NT2/D1 (cell line): ENCODE data around the gene C5.

Experiments
- DNase-seq: peaks from one replicate; pipeline ENCODE4 v3.0.0-alpha.2; 2011; ENCODE audit warnings: low read depth, low spot score
- H3K27me3 ChIP-seq: 2 replicates; pipeline ENCODE4 v1.6.0; 2011; ENCODE audit warnings: mild to moderate bottlenecking; ENCODE audit not compliant: insufficient read length, insufficient read depth
- H3K36me3 ChIP-seq: 2 replicates; pipeline ENCODE4 v1.6.1; 2011; ENCODE audit warnings: mild to moderate bottlenecking, low read length, mixed read lengths; ENCODE audit not compliant: insufficient read depth, insufficient read length
- H3K4me1 ChIP-seq: 2 replicates; pipeline ENCODE4 v1.5.1; 2011; ENCODE audit not compliant: insufficient read depth, insufficient read length
- H3K4me3 ChIP-seq: 2 replicates; pipeline ENCODE4 v1.5.1; 2011; ENCODE audit warnings: low read depth; ENCODE audit not compliant: insufficient read length
- H3K9ac ChIP-seq: 2 replicates; pipeline ENCODE4 v1.6.0; 2011; ENCODE audit warnings: low read depth; ENCODE audit not compliant: insufficient read length
- H3K9me3 ChIP-seq: 2 replicates; pipeline ENCODE4 v1.5.1; 2011; ENCODE audit warnings: mild to moderate bottlenecking, low read length; ENCODE audit not compliant: insufficient read depth
- SUZ12 ChIP-seq: IDR thresholded peaks from 2 replicates; pipeline ENCODE4 v1.6.1; 2011; ENCODE audit not compliant: insufficient read length, insufficient read depth; ENCODE audit errors: extremely low read depth
- YY1 ChIP-seq: IDR thresholded peaks from 2 replicates; pipeline ENCODE4 v1.6.1; 2011; ENCODE audit not compliant: insufficient read length, insufficient read depth
- ZNF274 ChIP-seq: IDR thresholded peaks from 2 replicates; pipeline ENCODE4 v1.6.1; 2011; ENCODE audit warnings: mild to moderate bottlenecking, low read depth, low read length

Gene C5

DNA sequence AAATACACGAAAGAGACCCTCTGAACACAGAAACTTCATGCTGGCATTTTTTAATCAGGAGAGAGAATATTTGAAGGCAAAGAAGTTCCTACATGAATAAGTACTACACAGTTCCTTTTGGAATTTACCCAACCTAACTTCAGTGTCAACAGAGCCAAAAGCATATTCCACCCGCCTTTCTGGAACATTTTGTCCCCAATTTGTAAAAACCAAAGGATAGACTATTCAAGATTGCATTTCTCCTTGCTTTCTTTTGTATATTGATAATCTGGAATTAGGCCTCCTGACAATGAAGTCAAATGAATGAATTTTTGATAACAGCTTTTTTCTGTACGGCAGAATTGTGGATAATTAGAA, 84.1 kb downstream of the C5 start:
- no peak overlapping the region for H3K9ac ChIP-seq

GRCh38 chr9:120965344-120966012, 84.6 kb downstream of the C5 start:
- peaks cover 6% of the 10 kb centered on the region for H3K4me1 ChIP-seq
- H3K9me3 ChIP-seq, result no peaks in the 10 kb centered on the region
- peak; percentile 86 for DNase-seq
- no peaks in the 10 kb centered on the region for H3K27me3 ChIP-seq
- H3K4me3 ChIP-seq, result no peak overlapping the region
- no peaks in the 10 kb centered on the region for H3K36me3 ChIP-seq
- no peak overlapping the region for H3K9ac ChIP-seq
- TF ChIP-seq YY1, result no peak
- TF ChIP-seq ZNF274, result no peak
- no peak for TF ChIP-seq SUZ12

More for the DNA sequence above, 84.1 kb downstream of the C5 start:
- H3K9me3 ChIP-seq, result no peaks in the 10 kb centered on the region
- H3K4me1 ChIP-seq, result peaks cover 6% of the 10 kb centered on the region
- DNase-seq, result no peak
- no peaks in the 10 kb centered on the region for H3K36me3 ChIP-seq
- H3K27me3 ChIP-seq, result no peaks in the 10 kb centered on the region
- no peak overlapping the region for H3K4me3 ChIP-seq
- TF ChIP-seq YY1 (no peak), ZNF274 (no peak)

DNA sequence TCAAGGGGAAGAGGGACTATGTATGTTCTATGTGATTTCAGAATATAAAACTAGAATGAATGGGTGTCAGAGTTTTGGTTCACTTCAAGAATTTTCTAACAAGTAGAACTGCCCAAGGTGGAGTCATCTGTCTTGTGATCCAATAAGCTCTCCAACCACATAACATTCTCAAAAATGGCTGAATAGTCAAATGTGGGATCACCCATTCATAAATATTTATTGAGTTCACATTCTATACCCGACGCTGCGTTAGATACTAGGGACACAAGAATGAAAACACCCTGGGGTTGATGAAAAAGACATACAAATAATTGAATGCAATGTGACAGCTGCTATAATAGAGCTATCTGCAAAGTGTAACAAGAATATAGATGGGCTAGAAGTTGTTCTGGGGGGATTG, 88.1 kb downstream of the C5 start:
- Histone ChIP-seq H3K4me3 (no peak overlapping the region), H3K4me1 (peaks cover 6% of the 10 kb centered on the region), H3K9me3 (no peaks in the 10 kb centered on the region), H3K27me3 (no peaks in the 10 kb centered on the region), H3K9ac (no peak overlapping the region), H3K36me3 (no peaks in the 10 kb centered on the region)
- TF ChIP-seq ZNF274 (no peak), SUZ12 (no peak), YY1 (no peak)
- DNase-seq, result no peak

DNA sequence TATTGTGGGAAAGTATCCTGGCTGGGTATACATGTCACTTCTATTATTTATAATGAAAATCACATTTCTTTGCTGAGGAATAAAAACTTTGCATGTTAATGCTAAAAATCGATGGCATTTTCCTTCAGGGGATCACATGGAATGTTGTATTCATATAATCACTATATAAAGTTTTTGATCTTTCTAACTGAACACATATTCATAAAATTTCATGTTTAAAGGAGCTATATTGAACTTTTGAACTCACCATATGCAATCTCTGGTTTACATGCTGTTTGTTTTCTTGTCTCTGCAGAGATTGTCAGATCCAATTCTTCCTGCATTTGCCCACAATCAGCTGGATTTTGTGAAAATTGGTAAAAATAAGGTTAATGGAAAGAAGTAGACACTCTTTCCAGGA, 90.1 kb downstream of the C5 start:
- Histone ChIP-seq H3K36me3 (no peaks in the 10 kb centered on the region), H3K9ac (no peak overlapping the region), H3K27me3 (no peaks in the 10 kb centered on the region), H3K4me3 (no peak overlapping the region), H3K4me1 (peaks cover 2% of the 10 kb centered on the region), H3K9me3 (no peaks in the 10 kb centered on the region)
- TF ChIP-seq YY1, result no peak
- TF ChIP-seq ZNF274, result no peak
- TF ChIP-seq SUZ12, result no peak
- no peak for DNase-seq

DNA sequence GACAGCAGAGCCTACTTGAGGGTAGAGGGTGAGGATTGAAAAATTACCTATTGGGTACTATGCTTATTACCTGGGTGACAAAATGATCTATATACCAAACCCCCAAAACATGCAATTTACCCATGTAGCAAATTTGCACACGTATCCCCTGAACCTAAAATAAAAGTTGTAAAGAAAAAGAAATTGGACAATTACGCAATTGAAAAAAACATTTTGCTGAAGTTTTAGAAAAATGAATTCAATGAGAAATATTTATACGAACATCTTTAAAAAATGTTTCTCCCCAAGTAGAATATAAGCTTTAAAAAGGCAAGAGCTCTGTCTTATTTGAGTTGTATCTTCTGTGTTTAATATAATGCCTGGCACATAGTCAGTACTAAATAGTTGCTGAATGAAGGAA, 93.2 kb downstream of the C5 start:
- H3K27me3 ChIP-seq, result no peaks in the 10 kb centered on the region
- H3K4me3 ChIP-seq, result no peak overlapping the region
- TF ChIP-seq ZNF274, result no peak
- TF ChIP-seq YY1, result no peak
- no peak for TF ChIP-seq SUZ12
- no peaks in the 10 kb centered on the region for H3K4me1 ChIP-seq
- no peak for DNase-seq
- H3K9ac ChIP-seq, result no peak overlapping the region
- H3K36me3 ChIP-seq, result no peaks in the 10 kb centered on the region
- H3K9me3 ChIP-seq, result no peaks in the 10 kb centered on the region

GRCh38 chr9:120951960-120952618, 98.0 kb downstream of the C5 start:
- no peak overlapping the region for H3K9ac ChIP-seq
- no peak for TF ChIP-seq SUZ12
- TF ChIP-seq ZNF274, result no peak
- TF ChIP-seq YY1, result no peak
- no peaks in the 10 kb centered on the region for H3K27me3 ChIP-seq
- no peaks in the 10 kb centered on the region for H3K9me3 ChIP-seq
- no peaks in the 10 kb centered on the region for H3K4me1 ChIP-seq
- no peaks in the 10 kb centered on the region for H3K36me3 ChIP-seq
- no peak overlapping the region for H3K4me3 ChIP-seq
- no peak for DNase-seq

- H3K27me3 ChIP-seq, result no peaks in the 10 kb centered on the region
- no peaks in the 10 kb centered on the region for H3K4me1 ChIP-seq
- no peak for DNase-seq
- H3K9ac ChIP-seq, result no peak overlapping the region
- H3K9me3 ChIP-seq, result no peaks in the 10 kb centered on the region
- no peak overlapping the region for H3K4me3 ChIP-seq
- TF ChIP-seq YY1 (no peak), SUZ12 (no peak), ZNF274 (no peak)
- H3K36me3 ChIP-seq, result no peaks in the 10 kb centered on the region
Observed at GRCh38 chr9:120950421-120951388, 99.4 kb downstream of the C5 start.
